ENCODE results near the gene JMJD4.
"Not testable (repeated sequence)": the region's sequence is repeated elsewhere in the genome, so short reads cannot be mapped to it uniquely, and the experiment has no call there.

Gene JMJD4

GRCh38 chr1:227731696-227732585, 3.2 kb downstream of the JMJD4 start:
- DNase-seq (ENCODE audit: low spot score) = no peak

DNA sequence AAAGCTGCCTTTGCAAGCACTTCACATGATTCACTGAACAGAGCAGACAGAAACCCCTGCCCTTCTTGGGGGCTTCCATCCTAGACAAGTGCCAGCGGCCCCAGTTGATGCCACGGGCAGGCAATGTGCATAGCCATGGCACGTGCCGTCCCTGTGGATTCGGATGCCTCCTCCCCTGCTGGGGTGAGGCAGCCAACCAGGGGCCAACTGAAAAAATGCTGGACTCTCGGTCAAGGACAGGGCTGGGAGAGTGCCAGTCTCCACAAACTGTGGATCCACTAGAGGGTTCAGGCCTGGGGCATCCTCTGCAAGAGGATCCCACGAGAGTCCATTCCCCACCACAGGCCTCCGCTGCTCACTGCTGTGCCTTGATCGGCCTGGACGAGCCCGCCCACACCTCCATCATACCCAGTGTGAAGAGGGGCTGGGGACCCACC, 3.8 kb downstream of the JMJD4 start:
- no peak for DNase-seq (ENCODE audit: low spot score)

GRCh38 chr1:227730630-227731151, 4.4 kb downstream of the JMJD4 start:
- DNase-seq (ENCODE audit: low spot score) = no peak

DNA sequence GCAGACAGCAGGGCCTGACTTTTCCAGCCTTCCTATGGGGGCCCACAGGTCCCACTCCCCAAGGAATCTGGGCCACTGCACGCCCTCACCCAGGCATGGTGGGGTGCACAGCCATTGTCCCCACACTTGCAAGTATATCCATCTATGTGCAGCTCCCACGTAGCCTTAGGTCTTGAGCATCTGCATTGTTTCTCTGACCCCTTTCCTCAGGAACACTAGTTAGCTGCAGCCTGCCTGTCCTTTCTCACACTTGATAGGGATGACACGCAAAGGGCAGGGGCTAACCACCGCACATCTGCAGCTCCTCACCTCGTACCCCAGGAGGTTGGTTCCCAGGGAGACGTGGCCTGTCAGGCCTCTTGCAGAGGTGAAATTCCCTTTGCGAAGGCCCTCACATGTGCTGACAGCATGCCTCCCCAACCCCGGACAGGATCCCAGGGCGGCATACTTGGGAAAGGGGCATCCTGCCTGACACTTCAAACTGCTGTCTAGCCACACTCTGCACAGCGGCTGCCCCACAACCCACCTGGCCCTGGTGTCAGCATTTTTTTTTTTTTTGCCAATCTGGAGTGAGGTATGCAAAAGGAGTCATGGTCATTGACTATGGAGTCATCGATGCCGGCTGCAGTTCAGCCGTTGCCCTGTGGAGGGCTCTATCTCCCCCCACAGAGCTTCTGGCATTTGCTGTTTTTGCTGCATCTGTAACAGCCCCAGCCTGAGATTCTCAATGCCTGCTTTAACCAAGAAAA, 5.0 kb downstream of the JMJD4 start:
- DNase-seq (ENCODE audit: low spot score) = peak; percentile 89

- DNase-seq (ENCODE audit: low spot score) = no peak
Measured at GRCh38 chr1:227729144-227729880, 5.8 kb downstream of the JMJD4 start.

DNA sequence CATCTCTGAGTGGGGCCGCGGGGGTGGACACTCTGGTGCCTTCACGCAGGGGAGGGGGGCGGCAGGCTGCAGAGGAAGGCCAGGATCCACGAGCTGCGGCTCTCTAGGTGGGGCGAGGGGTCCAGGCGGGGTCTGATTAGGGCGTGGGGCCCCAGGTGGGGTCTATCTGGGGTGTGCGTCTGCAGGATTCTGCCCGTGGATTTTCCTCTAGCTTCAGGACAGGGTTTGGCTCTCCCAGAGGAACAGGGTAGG, 6.3 kb downstream of the JMJD4 start:
- DNase-seq (ENCODE audit: low spot score) = no peak

GRCh38 chr1:227728059-227728891, 6.8 kb downstream of the JMJD4 start:
- DNase-seq (ENCODE audit: low spot score) = peak; percentile 89

DNA sequence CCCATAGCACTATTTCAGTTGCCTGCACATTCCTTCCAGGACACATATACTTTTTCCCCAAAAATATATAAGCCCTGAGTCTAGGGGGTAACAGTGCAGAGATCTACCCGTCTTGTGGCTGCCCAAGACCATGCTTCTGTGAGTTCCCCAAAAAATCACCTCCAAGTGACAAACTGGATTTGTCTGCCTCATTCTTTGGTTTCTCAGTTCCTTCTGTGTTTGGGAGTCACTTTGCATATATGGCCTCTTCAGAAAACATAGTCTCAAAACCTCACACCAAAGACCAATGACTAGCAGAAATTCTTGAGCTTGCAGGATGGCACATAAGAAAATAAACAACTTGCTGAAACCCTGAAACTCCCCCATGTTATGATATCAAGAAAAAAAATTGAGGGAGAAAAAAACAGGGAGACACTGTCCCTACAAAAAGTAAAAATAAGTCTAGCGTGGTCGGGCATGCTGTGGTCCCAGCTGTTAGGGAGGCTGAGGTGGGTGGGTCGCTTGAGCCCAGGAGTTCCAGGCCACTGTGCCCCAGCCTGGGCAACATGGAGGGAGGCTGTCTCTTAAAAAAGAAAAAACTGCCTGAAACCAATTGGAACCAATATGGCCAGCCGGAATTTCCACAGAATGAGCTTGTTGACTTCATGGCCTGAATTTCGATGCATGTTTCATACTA, 8.0 kb downstream of the JMJD4 start:
- no peak for DNase-seq (ENCODE audit: low spot score)

DNA sequence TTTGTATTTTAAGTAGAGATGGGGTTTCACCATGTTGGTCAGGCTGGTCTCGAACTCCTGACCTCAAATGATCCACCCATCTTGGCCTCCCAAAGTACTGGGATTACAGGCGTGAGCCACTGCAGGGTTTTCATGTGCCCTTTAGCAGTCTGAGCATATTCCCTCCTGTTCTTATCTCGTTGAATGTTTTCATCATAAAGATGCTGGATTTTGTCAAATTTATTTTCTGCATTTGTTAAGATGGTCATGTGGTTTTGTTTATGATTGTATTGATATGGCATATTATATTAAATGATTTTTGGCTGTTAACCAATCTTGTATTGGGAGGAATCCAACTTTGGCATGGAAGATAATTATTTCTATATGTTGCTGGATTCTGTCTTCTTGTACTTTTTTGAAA, 8.8 kb downstream of the JMJD4 start:
- no peak for DNase-seq (ENCODE audit: low spot score)

DNA sequence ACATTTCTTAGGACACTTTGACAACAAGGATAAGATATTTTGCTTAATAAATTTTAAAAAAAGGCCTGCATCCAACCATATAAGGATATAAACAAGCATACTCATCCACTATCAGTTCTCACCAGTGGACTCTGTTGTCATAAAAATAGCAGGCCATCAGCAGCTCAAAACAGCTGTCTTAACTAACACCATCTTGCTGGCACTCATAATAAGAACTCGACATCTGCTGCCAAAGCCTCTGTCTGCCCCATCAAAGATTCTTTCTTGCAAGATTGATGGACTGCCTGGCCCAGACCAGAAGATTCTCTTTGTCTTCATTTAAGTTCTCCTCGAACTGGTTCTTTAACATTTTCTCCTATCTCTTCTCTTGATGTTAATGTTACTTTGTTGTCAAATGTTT, 10.1 kb downstream of the JMJD4 start:
- no peak for DNase-seq (ENCODE audit: low spot score)

- no peak for DNase-seq (ENCODE audit: low spot score)
Measured at GRCh38 chr1:227723474-227723873, 11.6 kb downstream of the JMJD4 start.

DNA sequence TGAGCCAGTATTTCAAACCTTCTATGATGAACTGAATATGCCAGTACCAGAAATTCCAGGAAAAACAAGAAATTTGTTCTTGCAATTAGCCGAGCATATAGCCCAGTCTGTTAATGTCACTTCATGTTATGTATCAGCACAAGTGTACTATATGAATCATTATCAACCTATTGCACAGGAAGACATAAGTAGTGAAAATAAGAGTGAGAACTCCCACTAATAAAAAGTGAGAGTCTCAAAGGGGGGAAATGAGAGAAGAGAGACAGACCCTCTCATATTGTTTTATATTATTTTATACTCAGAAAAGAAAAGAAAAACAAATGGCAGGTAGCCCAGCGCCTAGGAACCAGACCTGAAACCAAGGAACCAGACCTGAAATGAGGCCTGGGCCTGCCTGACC, 16.2 kb downstream of the JMJD4 start:
- DNase-seq (ENCODE audit: low spot score) = no peak

- no peak for DNase-seq (ENCODE audit: low spot score)
Measured at GRCh38 chr1:227712648-227713047, 22.5 kb downstream of the JMJD4 start.

- DNase-seq (ENCODE audit: low spot score) = not testable (repeated sequence)
Measured at GRCh38 chr1:227710474-227710873, 24.6 kb downstream of the JMJD4 start.

- no peak for DNase-seq (ENCODE audit: low spot score)
Measured at GRCh38 chr1:227709451-227709850, 25.7 kb downstream of the JMJD4 start.

- no peak for DNase-seq (ENCODE audit: low spot score)
Measured at GRCh38 chr1:227707846-227708245, 27.3 kb downstream of the JMJD4 start.

DNA sequence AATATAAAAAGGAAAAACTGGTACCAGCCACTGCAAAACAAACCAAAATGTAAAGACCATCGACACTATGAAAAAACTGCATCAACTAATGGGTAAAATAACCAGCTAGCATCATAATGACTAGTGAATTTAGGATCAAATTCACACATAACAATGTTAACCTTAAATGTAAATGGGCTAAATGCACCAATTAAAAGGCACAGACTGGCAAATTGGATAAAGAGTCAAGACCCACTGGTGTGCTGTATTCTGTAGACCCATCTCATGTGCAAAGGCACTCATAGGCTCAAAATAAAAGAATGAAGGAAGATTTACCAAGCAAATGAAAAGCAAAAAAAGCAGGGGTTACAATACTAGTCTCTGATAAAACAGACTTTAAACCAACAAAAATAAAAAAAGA, 33.5 kb downstream of the JMJD4 start:
- DNase-seq (ENCODE audit: low spot score) = not testable (repeated sequence)

DNA sequence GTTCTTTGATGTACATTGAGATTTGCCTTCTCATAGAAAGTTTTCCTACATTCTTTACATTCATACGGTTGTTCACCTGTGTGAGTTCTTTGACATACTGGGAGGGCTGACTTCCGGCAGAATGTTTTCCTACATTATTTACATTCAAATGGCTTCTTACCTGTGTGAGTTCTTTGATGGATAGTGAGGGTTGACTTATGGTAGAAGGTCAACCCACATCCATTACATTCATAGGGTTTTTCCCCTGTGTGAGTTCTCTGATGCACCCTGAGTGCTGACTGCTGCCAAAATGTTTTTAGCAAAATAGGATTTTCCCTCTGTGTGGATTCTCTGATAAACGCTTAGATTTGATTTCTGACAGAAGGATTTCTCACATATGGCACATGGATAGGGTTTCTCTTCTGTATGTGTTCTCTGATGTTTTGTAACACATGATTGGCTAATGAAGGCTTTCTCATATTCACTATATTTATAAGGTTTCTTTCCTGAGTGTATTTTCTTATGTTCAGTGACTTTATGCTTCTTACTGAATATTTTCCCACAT, 37.7 kb downstream of the JMJD4 start:
- no peak for DNase-seq (ENCODE audit: low spot score)

- no peak for DNase-seq (ENCODE audit: low spot score)
Measured at GRCh38 chr1:227685807-227686206, 49.3 kb downstream of the JMJD4 start.

All from GM03348 (cell line).